ENCODE results near the gene ZNF532. TPM values are rescaled to one million over a fixed set of nuclear protein-coding genes. Genes with fewer than 3 reads are reported as not detected.

The ZNF532 gene
- total RNA-seq, 1 donor from 2014 or later = 89.9 TPM

DNA sequence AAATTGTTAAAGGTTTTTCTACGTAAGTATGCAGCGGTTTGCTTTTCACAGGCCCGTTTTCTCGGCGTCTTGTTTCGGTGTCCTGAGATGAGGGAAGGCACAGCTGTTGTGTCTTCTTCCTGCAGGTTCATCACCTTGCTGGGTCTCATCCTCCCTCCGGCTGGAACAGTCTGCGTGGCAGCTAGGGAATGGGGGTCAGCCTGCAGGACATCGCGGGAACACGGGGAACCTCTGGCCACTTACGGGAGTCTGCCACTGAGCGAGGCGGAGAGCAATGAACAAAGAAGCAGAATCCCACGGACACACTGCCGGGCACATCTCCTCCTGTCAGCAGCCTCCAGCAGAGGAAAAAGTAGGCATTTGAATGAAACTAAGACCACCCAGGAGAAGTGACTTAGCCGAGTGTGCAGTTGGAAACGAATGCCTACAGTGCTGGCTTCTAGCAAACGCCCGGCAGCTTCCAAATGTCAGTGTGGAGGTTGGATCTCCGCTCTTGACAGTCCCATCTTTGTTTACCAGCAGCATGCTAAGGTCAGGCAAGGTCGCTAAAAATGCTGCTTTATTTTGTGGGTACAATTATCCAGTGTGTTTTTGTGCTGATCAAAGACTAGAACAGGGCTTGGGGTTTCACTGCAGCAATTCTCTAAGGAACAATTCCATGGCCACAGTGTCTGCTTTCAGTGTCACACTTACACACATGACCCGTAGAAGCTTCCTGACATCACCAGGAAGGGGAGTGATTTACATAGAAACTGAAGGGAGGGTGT, 165.2 kb downstream of the ZNF532 start:
- no peak for DNase-seq (ENCODE audit: low read depth)

DNA sequence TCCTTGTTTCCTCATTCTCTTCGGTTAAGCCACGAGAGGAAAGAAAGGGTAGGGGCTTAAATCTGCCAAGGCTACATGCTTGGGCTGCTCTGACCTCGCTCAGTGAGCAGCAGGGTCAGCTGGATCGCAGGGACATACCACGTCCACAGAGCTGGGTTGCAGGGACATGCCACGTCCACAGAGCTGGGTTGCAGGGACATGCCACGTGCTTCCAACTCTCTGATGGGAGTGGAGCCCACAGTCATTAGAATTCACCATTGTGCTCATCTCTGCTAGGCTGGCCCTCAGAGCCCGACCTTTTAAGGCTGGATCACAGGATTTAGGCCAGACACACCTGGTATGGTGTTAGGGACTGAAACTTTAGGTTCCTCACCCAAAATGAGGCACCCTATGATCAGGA, 167.6 kb downstream of the ZNF532 start:
- DNase-seq (ENCODE audit: low read depth) = no peak

DNA sequence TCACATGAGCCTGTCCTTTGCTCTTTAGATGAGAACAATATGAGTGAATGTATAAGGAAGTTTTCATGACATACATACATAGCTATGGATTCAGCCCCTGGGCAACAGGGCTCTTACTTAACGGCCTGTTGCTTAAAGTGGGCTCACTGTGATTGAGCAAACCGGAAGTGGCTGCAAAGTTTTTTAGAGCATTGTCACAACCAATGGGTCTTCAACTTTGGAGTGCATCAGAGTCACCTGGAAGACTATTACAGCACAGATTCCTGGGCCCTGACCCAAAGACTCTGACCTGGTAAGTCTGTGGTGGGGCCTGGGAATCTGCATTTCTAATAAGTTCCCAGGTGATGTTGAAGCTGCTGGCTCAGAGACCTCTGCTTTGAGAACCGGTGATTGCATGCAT, 168.7 kb downstream of the ZNF532 start:
- DNase-seq (ENCODE audit: low read depth) = no peak

DNA sequence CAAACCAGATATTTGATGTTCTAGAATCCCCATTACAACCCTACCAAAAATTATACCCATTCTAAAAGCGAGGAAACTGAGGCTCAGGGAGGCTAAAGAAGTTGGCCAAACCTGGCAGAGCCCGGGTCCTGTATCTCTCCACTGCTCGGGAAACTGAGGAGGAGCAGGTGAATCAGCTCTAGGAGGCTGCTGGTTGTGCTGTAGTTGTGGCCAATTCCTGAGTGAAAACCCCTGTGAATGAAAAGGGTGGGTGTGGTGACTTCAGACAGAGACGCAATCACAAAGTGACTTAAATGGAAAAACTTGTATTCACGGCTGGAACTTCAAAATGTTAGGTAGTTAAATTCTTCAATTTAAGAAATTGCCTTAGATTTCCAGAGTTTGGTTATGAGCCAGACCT, 169.3 kb downstream of the ZNF532 start:
- DNase-seq (ENCODE audit: low read depth) = no peak

DNA sequence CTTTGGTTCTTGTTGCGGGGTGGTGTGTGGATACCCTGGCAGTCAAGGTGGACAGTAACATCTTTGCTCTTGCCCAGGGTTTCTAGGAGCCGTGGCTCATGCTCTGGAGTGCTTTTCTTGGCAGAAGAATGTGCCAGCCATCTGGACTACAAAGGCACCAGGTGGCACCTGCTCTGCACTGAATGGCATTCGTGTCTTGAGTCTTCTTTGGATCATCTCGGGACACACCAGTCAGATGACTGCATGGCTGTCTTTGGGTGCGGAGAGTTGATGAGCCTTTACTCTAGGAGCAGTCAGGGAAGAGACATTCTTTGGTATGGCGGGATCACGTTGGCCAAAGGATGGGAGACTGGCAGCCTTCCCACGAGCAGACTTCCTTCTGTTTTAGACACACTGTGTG, 170.9 kb downstream of the ZNF532 start:
- DNase-seq (ENCODE audit: low read depth) = no peak

Other genes starting within 250 kb of the ZNF532 start
- 34.8 and 124 TPM in 2 replicates for gene ALPK2, start 235.8 kb upstream of the ZNF532 start, total RNA-seq
- gene MALT1, start 193.4 kb upstream of the ZNF532 start, total RNA-seq = 251 and 297 TPM in 2 replicates

Data from renal cortical epithelial cell (primary cell).